ENCODE results near the gene SFMBT2.

Gene SFMBT2

DNA sequence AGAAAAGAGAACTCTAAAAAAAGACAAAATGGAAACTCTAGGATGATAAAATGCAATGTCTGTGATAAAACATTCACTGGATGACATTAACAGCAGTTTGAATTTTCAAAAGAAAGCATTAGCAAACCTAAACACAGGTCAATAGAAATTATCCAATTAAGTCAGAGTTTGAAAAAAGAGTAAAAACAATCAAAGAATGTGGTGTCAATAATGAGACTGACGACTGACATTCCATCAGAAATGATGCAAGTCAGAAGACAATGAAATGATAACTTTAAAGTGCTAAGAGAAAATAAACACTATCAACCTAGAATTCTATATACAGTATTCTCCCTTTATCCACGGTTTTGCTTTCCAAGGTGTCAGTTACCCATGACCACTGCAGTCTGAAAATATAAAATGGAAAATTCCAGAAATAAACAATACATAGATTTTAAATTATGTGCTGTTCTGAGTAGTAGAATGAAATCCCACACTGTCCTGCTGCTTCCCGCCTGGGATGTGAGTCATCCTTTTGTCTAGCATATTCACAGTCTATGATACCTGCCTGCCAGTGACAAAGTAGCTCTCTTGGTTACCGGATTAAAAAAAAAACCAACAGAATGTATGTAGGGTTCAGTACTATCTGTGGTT is 38.3 kb upstream of the SFMBT2 start:
- Histone ChIP-seq H3K9ac (ENCODE audit: low read length) (no peak overlapping the region), H3K27me3 (ENCODE audit: low read depth, low read length) (no peaks in the 10 kb centered on the region)

GRCh38 chr10:7445474-7446185 is 34.8 kb upstream of the SFMBT2 start:
- TF ChIP-seq EZH2phosphoT487 (IDR thresholded peaks at IDR 0.05; ENCODE audit: low read depth): no peak
- TF ChIP-seq, protein P1, sequence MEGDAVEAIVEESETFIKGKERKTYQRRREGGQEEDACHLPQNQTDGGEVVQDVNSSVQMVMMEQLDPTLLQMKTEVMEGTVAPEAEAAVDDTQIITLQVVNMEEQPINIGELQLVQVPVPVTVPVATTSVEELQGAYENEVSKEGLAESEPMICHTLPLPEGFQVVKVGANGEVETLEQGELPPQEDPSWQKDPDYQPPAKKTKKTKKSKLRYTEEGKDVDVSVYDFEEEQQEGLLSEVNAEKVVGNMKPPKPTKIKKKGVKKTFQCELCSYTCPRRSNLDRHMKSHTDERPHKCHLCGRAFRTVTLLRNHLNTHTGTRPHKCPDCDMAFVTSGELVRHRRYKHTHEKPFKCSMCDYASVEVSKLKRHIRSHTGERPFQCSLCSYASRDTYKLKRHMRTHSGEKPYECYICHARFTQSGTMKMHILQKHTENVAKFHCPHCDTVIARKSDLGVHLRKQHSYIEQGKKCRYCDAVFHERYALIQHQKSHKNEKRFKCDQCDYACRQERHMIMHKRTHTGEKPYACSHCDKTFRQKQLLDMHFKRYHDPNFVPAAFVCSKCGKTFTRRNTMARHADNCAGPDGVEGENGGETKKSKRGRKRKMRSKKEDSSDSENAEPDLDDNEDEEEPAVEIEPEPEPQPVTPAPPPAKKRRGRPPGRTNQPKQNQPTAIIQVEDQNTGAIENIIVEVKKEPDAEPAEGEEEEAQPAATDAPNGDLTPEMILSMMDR (IDR thresholded peaks at IDR 0.05; ENCODE audit: low read depth, low read length): no peak
- Histone ChIP-seq H3K9ac (ENCODE audit: low read length) (no peak overlapping the region), H2AFZ (ENCODE audit: low read depth, low read length) (no peak overlapping the region), H3K27ac (ENCODE audit: low read length) (no peak overlapping the region), H3K9me3 (ENCODE audit: insufficient read depth, low read length) (peaks cover 11% of the 10 kb centered on the region; the same call in 1 of the 2 replicates), H3K36me3 (replicated peaks; ENCODE audit: low read depth, low read length) (peaks cover 11% of the 10 kb centered on the region), H3K4me1 (ENCODE audit: low read length) (peaks cover 27% of the 10 kb centered on the region), H3K27me3 (ENCODE audit: low read depth, low read length) (no peaks in the 10 kb centered on the region), H4K20me1 (ENCODE audit: insufficient read depth, low read length) (no peaks in the 10 kb centered on the region), H3K4me3 (ENCODE audit: low read length) (no peak overlapping the region), H3K4me2 (ENCODE audit: low read length) (peak overlapping the region; percentile 29), H3K79me2 (ENCODE audit: low read length) (no peaks in the 10 kb centered on the region)

More for the DNA sequence above, 38.3 kb upstream of the SFMBT2 start:
- no peak for TF ChIP-seq EZH2phosphoT487 (IDR thresholded peaks at IDR 0.05; ENCODE audit: low read depth)
- TF ChIP-seq, protein P1 (IDR thresholded peaks at IDR 0.05; ENCODE audit: low read depth, low read length): no peak
- H3K36me3 ChIP-seq (replicated peaks; ENCODE audit: low read depth, low read length): peaks cover 11% of the 10 kb centered on the region
- H3K79me2 ChIP-seq (ENCODE audit: low read length): no peaks in the 10 kb centered on the region
- no peaks in the 10 kb centered on the region for H4K20me1 ChIP-seq (ENCODE audit: insufficient read depth, low read length)
- peaks cover 11% of the 10 kb centered on the region; the same call in 1 of the 2 replicates for H3K9me3 ChIP-seq (ENCODE audit: insufficient read depth, low read length)
- H3K4me2 ChIP-seq (ENCODE audit: low read length): no peak overlapping the region
- no peak overlapping the region for H3K27ac ChIP-seq (ENCODE audit: low read length)
- H2AFZ ChIP-seq (ENCODE audit: low read depth, low read length): no peak overlapping the region
- H3K4me3 ChIP-seq (ENCODE audit: low read length): no peak overlapping the region
- H3K4me1 ChIP-seq (ENCODE audit: low read length): peaks cover 20% of the 10 kb centered on the region

DNA sequence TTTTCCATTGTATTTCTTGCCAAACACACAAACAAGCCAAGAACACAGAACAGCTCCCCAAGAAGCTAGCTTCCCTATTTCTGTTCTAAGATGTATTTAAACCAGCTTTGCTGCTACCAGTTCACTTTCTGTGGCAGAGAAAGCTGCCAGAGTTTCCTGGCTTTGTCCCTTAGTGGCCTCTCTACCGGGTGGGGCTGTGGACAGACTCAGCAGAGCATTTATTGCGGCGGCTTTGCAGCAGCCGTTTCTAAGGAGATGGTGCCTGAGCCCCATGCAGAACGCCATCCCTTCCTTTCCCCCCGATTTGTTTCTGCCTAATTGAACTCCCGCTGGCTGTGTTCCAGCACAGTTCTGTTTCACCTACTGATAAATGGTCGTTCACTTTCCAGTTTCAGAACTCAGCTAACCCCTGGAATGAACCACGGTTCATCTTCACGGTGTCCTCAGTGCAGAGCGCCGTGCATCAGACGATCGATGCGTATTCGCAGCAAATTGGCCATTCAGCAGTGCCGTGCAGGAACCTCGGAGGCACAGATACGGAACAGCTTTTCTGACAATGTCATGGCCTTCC is 33.8 kb upstream of the SFMBT2 start:
- Histone ChIP-seq H3K4me1 (ENCODE audit: low read length) (peaks cover 27% of the 10 kb centered on the region), H3K27ac (ENCODE audit: low read length) (no peak overlapping the region), H3K4me3 (ENCODE audit: low read length) (peak overlapping the region; percentile 48; the same call in 1 of the 2 replicates), H3K27me3 (ENCODE audit: low read depth, low read length) (no peaks in the 10 kb centered on the region), H4K20me1 (ENCODE audit: insufficient read depth, low read length) (no peaks in the 10 kb centered on the region), H3K79me2 (ENCODE audit: low read length) (no peaks in the 10 kb centered on the region), H3K36me3 (replicated peaks; ENCODE audit: low read depth, low read length) (peaks cover 9% of the 10 kb centered on the region), H3K9me3 (ENCODE audit: insufficient read depth, low read length) (peaks cover 11% of the 10 kb centered on the region; the same call in 1 of the 2 replicates), H2AFZ (ENCODE audit: low read depth, low read length) (peak overlapping the region; percentile 27; the same call in 1 of the 2 replicates), H3K4me2 (ENCODE audit: low read length) (peak overlapping the region; percentile 44), H3K9ac (ENCODE audit: low read length) (no peak overlapping the region)
- TF ChIP-seq, protein P1 (IDR thresholded peaks at IDR 0.05; ENCODE audit: low read depth, low read length): no peak
- TF ChIP-seq EZH2phosphoT487 (IDR thresholded peaks at IDR 0.05; ENCODE audit: low read depth): no peak

DNA sequence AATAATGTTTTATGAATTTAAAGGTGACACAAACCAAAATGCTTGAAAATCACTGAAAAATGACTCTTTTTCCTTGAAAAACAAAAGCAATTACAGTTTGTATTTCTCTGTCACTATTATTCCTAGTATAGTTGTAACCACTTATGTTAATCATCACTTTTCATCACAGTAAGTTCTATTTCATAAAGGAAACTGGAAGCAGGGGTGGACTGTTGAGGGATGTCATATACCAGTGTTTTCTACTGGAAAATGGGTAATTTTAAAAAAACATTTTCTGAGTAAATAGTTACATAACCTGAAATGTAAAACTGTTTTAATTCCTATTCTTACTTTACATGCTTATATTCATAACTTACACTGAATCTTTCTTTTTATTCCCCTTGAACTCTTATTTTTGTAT is 32.2 kb upstream of the SFMBT2 start:
- Histone ChIP-seq H2AFZ (ENCODE audit: low read depth, low read length) (no peak overlapping the region), H3K36me3 (replicated peaks; ENCODE audit: low read depth, low read length) (no peaks in the 10 kb centered on the region), H4K20me1 (ENCODE audit: insufficient read depth, low read length) (no peaks in the 10 kb centered on the region), H3K79me2 (ENCODE audit: low read length) (no peaks in the 10 kb centered on the region), H3K9ac (ENCODE audit: low read length) (no peak overlapping the region), H3K27ac (ENCODE audit: low read length) (no peak overlapping the region), H3K4me2 (ENCODE audit: low read length) (no peak overlapping the region), H3K27me3 (ENCODE audit: low read depth, low read length) (no peaks in the 10 kb centered on the region), H3K4me3 (ENCODE audit: low read length) (no peak overlapping the region), H3K4me1 (ENCODE audit: low read length) (peaks cover 27% of the 10 kb centered on the region), H3K9me3 (ENCODE audit: insufficient read depth, low read length) (0 out of 2 replicates have a peak, but pooled peaks cover under 1% of the 10 kb centered on the region)
- no peak for TF ChIP-seq EZH2phosphoT487 (IDR thresholded peaks at IDR 0.05; ENCODE audit: low read depth)
- TF ChIP-seq, protein P1 (IDR thresholded peaks at IDR 0.05; ENCODE audit: low read depth, low read length): no peak
